KMS-11 (cell line): ENCODE measurements around the gene FAM156A.
"Not testable (repeated sequence)": the region's sequence is repeated elsewhere in the genome, so short reads cannot be mapped to it uniquely, and the experiment has no call there.

Source experiments
- H2AFZ ChIP-seq: fragments of 200-600 bp; sonication (generic); 2 replicates; pipeline ENCODE4 v1.6.1; 2016; ENCODE audit warnings: antibody characterized with exemption, mixed run types, low read depth
- H3K27ac ChIP-seq: fragments of 200-600 bp; sonication (generic); 2 replicates; pipeline ENCODE4 v1.6.1; 2016; ENCODE audit warnings: mild to moderate bottlenecking, mixed run types
- H3K27me3 ChIP-seq: fragments of 200-600 bp; sonication (generic); 2 replicates; pipeline ENCODE4 v1.6.1; 2017; ENCODE audit warnings: mild to moderate bottlenecking, low read depth, mixed run types, moderate library complexity; ENCODE audit not compliant: insufficient read depth
- H3K36me3 ChIP-seq: fragments of 200-600 bp; sonication (generic); 2 replicates; pipeline ENCODE4 v1.6.1; 2017; ENCODE audit warnings: mild to moderate bottlenecking, mixed run types; ENCODE audit not compliant: insufficient read depth
- H3K4me1 ChIP-seq: fragments of 200-600 bp; sonication (generic); 2 replicates; pipeline ENCODE4 v1.6.1; 2016; ENCODE audit warnings: mild to moderate bottlenecking, low read depth, mixed run types; ENCODE audit not compliant: poor library complexity, severe bottlenecking
- H3K4me2 ChIP-seq: fragments of 200-600 bp; sonication (generic); 2 replicates; pipeline ENCODE4 v1.7.0; 2016; ENCODE audit warnings: mild to moderate bottlenecking, mixed run types
- H3K4me3 ChIP-seq: fragments of 200-600 bp; sonication (generic); IDR thresholded peaks from 2 replicates; pipeline ENCODE4 v1.6.1; 2017; ENCODE audit warnings: low read depth, low read length, mixed read lengths; ENCODE audit not compliant: insufficient read depth
- H3K79me2 ChIP-seq: fragments of 200-600 bp; sonication (generic); 2 replicates; pipeline ENCODE4 v1.6.1; 2016; ENCODE audit warnings: low read depth, mixed run types; ENCODE audit not compliant: insufficient read depth
- H3K9ac ChIP-seq: fragments of 200-600 bp; sonication (generic); 2 replicates; pipeline ENCODE4 v1.6.1; 2016; ENCODE audit warnings: mild to moderate bottlenecking, mixed run types
- H4K20me1 ChIP-seq: fragments of 200-600 bp; sonication (generic); 2 replicates; pipeline ENCODE4 v1.6.1; 2016; ENCODE audit warnings: mild to moderate bottlenecking, mixed run types; ENCODE audit not compliant: insufficient read depth
- TF ChIP-seq, protein P1 (sequence below): fragments of 200-600 bp; sonication (generic); conservative IDR thresholded peaks from 2 replicates; pipeline ENCODE4 v1.6.1; 2017; ENCODE audit warnings: low read depth, mild to moderate bottlenecking, antibody characterized with exemption, low read length, moderate library complexity, mixed read lengths

FAM156A gene

DNA sequence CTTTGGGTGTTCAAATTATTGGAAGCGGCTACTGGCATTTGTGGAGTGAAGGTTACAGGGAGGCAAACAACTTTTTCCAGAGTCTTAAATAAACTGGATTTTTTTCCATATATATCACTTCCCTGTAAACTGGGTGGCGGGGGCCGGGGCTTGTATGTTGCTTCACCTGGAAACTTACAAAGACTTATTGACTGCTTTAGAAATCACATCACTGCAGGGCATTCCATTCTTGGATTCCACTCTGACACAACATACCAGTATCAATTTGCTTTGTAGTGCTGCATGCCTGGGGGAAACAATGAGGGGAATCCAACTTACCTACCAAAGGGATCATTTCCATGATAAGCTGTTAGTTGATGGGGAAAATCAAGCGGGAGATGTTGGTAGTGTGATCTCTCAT lies 21.7 kb upstream of the FAM156A start:
- Histone ChIP-seq H3K27me3 (no peaks in the 10 kb centered on the region), H3K4me3 (no peak overlapping the region), H4K20me1 (no peaks in the 10 kb centered on the region), H3K9ac (no peak overlapping the region), H3K4me2 (no peak overlapping the region), H3K27ac (no peak overlapping the region), H3K79me2 (no peaks in the 10 kb centered on the region), H3K36me3 (no peaks in the 10 kb centered on the region), H3K4me1 (no peaks in the 10 kb centered on the region), H2AFZ (no peak overlapping the region)
- TF ChIP-seq, protein P1, sequence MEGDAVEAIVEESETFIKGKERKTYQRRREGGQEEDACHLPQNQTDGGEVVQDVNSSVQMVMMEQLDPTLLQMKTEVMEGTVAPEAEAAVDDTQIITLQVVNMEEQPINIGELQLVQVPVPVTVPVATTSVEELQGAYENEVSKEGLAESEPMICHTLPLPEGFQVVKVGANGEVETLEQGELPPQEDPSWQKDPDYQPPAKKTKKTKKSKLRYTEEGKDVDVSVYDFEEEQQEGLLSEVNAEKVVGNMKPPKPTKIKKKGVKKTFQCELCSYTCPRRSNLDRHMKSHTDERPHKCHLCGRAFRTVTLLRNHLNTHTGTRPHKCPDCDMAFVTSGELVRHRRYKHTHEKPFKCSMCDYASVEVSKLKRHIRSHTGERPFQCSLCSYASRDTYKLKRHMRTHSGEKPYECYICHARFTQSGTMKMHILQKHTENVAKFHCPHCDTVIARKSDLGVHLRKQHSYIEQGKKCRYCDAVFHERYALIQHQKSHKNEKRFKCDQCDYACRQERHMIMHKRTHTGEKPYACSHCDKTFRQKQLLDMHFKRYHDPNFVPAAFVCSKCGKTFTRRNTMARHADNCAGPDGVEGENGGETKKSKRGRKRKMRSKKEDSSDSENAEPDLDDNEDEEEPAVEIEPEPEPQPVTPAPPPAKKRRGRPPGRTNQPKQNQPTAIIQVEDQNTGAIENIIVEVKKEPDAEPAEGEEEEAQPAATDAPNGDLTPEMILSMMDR, result no peak

DNA sequence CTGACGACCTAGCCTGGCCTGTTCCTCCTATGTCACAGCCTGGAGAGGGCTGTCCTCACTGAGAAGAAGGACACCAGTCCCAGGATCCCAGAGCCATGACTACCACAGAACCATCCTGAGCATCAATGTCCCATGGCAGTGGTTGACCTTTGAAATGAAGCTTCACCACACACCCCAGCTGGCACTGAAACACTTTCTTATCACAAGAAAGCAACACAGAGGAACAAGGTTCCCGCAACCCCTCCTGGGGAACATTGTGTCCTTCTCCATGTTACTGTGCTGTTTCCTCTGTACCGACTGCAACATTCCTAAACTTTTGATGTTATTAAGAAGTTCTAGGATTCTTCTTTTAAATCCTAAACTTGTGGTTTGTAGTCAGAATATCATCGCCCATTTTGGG lies 21.2 kb upstream of the FAM156A start:
- H4K20me1 ChIP-seq, result no peaks in the 10 kb centered on the region
- H2AFZ ChIP-seq, result no peak overlapping the region
- H3K79me2 ChIP-seq, result no peaks in the 10 kb centered on the region
- no peak overlapping the region for H3K9ac ChIP-seq
- no peak overlapping the region for H3K4me3 ChIP-seq
- H3K4me2 ChIP-seq, result no peak overlapping the region
- no peaks in the 10 kb centered on the region for H3K4me1 ChIP-seq
- TF ChIP-seq, protein P1, result no peak
- H3K27ac ChIP-seq, result no peak overlapping the region
- no peaks in the 10 kb centered on the region for H3K36me3 ChIP-seq
- H3K27me3 ChIP-seq, result no peaks in the 10 kb centered on the region

DNA sequence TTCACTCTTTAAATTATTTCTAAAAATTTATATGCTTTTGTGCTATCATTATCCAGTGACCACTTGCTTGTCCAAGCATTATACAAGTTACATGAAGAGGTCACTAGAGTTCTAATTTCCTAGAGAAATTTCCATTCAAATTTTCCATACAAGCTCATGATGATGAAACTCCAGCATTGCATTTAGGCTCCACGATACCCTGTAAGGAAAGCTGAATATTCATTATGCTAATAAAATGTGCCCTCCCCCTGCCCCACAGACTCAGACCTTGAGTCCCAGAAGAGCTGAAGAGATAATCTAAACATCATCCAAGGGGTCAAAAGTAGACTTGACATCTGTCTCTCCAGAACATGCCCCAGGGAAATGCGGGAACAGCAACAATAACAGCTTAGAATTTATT lies 19.6 kb upstream of the FAM156A start:
- Histone ChIP-seq H3K79me2 (no peaks in the 10 kb centered on the region), H3K4me1 (no peaks in the 10 kb centered on the region)
- TF ChIP-seq, protein P1, result no peak

DNA sequence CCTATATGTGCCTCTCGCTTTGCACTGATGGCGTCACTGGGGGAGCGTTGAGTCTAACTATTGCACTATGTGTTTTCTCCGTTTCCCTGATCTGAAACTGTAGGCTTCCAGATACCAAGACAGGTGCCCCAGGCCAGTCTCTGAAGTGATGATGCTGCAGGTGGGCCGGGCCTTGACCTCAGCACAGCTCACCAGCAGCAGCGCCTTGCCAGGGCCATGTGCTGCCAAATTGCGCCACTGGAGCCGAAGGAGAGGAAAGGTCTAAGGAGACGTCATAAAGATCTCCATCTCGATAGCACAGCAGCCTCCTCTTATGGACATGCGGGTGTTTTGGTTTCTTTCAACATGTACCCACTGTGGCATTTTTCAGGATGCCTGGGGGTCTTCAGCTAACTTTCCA lies 17.3 kb upstream of the FAM156A start:
- H3K27me3 ChIP-seq, H3K4me3 ChIP-seq, H4K20me1 ChIP-seq, H3K36me3 ChIP-seq, H3K79me2 ChIP-seq, H2AFZ ChIP-seq, H3K4me1 ChIP-seq, H3K4me2 ChIP-seq, H3K27ac ChIP-seq, H3K9ac ChIP-seq: not testable (repeated sequence)

More for the DNA sequence above, 19.6 kb upstream of the FAM156A start:
- Histone ChIP-seq H2AFZ (no peak overlapping the region), H3K9ac (no peak overlapping the region), H4K20me1 (no peaks in the 10 kb centered on the region), H3K36me3 (no peaks in the 10 kb centered on the region), H3K27me3 (no peaks in the 10 kb centered on the region), H3K4me2 (no peak overlapping the region), H3K27ac (no peak overlapping the region), H3K4me3 (no peak overlapping the region)

DNA sequence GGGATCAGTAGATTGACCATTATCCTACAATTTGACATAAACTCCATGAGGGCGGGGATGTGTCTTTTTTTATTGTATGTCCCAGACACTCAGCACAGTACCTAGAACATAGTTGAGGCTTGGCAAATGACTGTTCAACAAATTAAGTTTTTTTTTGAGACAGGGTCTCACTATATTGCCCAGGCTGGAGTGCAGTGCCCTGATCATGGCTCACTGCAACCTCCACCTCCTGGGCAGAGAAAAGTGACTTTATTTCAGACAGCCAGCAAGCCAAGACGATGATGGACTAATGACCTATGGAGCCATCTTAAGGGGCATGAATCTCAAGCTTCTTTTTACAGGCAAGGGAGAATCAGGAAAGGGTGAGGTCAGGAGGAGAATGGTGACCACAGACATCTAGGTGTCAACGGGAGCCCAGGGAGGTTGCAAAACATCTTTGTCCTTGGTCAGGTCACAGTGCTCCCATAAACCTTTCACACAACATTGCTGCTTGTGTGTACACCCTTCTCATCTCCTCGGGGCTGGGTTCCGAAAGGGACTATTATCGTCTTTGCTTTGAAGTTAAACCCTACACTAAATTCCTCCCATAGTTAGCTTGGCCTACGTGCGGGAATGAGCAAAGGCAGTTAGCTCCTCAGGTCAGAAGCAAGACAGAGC lies 16.1 kb upstream of the FAM156A start:
- H3K4me2 ChIP-seq, H2AFZ ChIP-seq, H3K27ac ChIP-seq, H3K4me1 ChIP-seq, H3K4me3 ChIP-seq, H3K9ac ChIP-seq, H4K20me1 ChIP-seq, H3K27me3 ChIP-seq, H3K79me2 ChIP-seq, H3K36me3 ChIP-seq: not testable (repeated sequence)

DNA sequence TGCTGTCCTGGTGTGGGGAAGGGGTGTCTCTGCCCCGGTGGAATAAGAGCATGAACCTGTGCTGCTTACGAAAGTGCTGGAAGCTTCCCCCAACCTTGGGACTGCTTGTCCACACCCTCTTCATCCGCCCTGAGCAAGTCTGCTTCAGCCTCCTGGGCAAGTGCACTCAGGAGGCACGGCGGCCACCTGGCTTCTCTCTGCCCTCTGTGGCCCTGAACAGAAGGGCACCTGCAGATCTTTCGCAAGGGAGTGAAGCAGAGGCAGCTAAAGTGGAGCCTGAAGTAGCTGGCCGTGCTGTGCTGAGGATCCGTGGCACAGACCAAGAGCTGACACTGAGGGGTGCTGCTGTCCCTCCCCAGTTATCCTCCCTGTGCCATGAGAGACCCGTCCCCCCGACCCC lies 9.6 kb upstream of the FAM156A start:
- H3K79me2 ChIP-seq, H2AFZ ChIP-seq, H3K4me3 ChIP-seq, H3K27ac ChIP-seq, H3K36me3 ChIP-seq, H3K27me3 ChIP-seq, H4K20me1 ChIP-seq, H3K4me1 ChIP-seq, H3K9ac ChIP-seq, H3K4me2 ChIP-seq: not testable (repeated sequence)

DNA sequence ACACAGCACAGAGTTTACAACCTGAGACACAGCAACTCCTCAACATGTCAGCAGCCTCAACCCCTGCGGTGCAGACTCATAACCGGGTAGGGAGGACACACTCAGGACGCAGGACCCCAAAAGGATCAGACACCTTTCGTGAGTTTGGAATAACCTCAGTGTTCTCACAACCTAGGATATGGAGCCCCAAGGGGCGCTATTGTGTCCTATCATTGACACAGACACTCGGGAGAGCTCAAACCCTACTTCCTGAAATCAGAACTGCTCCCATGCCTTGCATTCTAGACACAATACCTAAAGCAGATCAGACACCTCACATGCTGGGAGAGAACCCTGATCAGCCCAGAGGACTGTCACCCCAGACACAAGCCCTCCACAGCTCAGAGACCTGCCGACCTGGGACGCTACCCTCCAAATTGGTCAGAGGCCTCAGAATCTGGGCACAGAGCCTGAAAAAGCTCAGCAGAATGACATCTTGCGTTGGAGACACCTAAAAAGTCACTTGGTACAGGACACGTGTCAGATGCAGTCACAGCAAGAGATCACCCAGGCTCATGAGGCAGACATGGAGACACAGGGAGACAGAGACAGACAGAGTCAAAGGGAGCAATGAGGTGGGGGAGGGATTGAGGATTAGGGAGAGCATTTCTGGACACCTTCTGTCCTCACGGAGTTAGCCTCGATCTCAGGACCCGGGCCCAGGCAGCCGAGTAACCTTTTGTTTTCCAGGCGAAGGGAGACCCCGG lies 8.8 kb upstream of the FAM156A start:
- H3K4me2 ChIP-seq, H3K27ac ChIP-seq, H3K79me2 ChIP-seq, H3K27me3 ChIP-seq, H3K36me3 ChIP-seq, H3K4me3 ChIP-seq, H3K4me1 ChIP-seq, H3K9ac ChIP-seq, H2AFZ ChIP-seq, H4K20me1 ChIP-seq: not testable (repeated sequence)

DNA sequence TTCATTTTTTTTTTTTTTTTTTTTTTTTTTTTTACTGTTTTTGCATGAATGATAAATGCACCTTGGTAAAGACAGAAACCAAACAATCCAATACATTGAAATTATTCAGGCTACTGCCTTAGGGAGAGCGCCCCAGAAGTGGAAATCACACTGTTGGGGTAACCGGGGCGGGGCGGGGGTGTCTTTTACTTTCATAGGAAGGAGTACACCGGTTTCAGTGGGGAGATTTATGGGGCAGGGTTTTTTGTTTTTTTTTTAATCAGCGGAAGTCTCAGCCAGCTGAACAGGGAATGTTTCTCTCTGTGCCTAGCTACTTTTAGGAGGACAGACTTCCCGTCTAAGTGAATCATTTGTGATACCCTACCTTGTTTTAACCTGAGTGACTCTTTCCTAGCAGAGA lies 643 bp upstream of the FAM156A start:
- H3K9ac ChIP-seq, H3K27ac ChIP-seq, H3K4me1 ChIP-seq, H3K4me3 ChIP-seq, H3K4me2 ChIP-seq, H2AFZ ChIP-seq, H3K36me3 ChIP-seq, H4K20me1 ChIP-seq, H3K79me2 ChIP-seq, H3K27me3 ChIP-seq: not testable (repeated sequence)
